HG02840 (cell line): ENCODE results near the gene CNTNAP2.

Experiments
- ATAC-seq: cut with Tn5 transposase; IDR thresholded peaks from one replicate; pipeline ENCODE4 v1.9.1; 2021; ENCODE audit warnings: mild to moderate bottlenecking, moderate library complexity, moderate number of reproducible peaks; ENCODE audit not compliant: unreplicated experiment, low FRiP score

Gene CNTNAP2

GRCh38 chr7:148368562-148368961 is 2252.0 kb downstream of the CNTNAP2 start:
- ATAC-seq = no peak

GRCh38 chr7:148371280-148371937 is 2254.8 kb downstream of the CNTNAP2 start:
- ATAC-seq = no peak

- ATAC-seq = no peak
Observed at GRCh38 chr7:148374396-148375259, 2258.0 kb downstream of the CNTNAP2 start.

DNA sequence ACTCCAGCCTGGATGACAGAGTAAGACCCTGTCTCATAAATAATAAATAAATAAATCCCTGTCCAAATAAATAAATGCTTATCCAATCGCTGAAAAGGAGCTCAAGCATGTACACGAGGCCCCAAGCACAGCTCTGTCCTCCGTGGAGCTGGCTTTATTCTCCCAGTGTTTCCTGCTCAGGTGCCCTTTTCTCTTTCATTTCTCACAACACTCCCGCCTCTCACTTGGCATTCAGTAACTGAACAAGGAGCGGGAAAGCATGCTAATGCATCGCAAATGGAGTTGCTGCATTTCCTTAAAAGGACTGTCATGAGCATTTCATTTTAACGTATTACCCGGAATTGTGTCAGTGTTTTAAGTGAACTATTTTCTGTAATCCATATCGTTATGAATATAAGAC is 2263.1 kb downstream of the CNTNAP2 start:
- ATAC-seq = no peak

- ATAC-seq = no peak
Observed at GRCh38 chr7:148380596-148381419, 2264.2 kb downstream of the CNTNAP2 start.

DNA sequence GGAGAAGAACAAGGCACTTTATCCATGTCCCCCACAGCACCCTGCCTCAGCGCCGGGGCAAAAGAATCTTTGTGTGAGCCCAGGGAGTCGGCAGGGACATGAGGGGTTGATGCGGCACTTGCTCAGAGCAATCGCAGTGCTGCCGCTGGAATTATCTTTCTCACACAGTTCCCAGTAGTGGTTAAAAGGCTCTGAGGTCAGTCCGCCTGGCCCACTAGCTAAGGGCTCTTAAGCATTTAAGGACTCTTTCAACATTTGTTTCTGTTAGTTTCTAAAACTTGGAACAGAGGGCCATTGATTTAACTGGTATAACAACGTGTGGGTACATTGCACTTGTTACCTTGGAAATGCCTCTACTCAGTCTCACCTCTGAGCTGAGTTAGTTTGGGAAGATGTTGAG is 2266.0 kb downstream of the CNTNAP2 start:
- ATAC-seq = no peak

- ATAC-seq = no peak
Observed at GRCh38 chr7:148383651-148384050, 2267.1 kb downstream of the CNTNAP2 start.

GRCh38 chr7:148385009-148385682 is 2268.5 kb downstream of the CNTNAP2 start:
- no peak for ATAC-seq

DNA sequence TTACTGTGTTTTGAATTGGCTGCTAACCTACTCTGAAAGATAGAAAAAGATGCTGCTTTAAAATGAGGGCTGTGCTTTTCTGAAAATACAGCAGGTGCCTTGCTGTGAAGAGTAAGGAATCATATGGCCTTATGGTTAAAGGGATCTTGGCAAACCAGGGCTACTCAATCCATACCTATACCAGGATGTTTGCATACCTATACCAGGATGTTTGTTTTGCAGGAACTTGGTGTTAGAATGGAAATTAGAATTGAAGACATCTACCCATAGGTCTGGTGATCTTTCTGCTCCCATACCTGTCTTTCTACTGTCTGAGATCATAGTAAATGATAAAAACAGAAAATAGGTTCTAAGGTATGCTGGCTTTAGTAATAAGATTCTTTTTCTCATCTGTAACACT is 2273.8 kb downstream of the CNTNAP2 start:
- no peak for ATAC-seq

DNA sequence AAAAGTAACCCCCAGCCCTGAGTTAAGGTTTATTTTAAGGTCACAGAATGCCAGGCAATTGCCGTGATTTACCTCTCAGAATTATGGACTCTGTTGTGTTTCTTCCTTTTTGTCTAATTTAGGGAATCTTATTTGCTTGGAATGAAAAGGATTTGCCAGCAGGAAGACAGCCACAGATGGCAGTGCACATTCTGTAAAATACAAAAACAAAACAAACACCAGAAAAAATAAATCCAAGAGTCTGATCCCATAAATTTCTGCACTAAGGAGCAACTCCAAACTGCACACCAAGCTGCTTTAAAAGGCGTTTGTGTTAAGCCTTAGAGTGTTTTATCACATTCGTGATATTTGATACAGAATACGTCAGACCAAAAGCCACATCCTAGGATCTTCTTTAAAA is 2275.0 kb downstream of the CNTNAP2 start:
- ATAC-seq = no peak

- no peak for ATAC-seq
Observed at GRCh38 chr7:148394582-148394981, 2278.0 kb downstream of the CNTNAP2 start.

DNA sequence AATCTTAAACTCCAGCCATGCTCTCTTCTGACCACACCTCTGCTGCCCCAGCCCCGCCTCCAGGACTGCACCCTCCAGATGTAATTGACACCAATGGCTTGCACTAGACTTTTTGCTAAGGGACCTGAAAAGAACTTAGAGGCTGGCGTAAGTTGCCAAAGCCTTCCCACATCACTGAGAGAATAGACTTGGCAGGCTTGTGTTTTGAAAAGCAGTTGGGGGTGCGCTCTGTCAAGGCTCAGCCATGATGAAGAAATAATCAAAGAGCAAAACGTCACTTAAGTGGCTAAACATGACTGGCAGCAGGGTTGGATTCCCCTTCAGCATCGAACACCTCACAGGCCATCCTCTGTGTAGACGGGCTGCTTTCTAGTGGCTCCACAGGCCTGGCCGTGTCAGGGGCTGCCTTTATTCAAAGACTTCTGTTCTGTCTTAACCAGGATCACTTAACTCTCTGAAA is 2278.8 kb downstream of the CNTNAP2 start:
- no peak for ATAC-seq

DNA sequence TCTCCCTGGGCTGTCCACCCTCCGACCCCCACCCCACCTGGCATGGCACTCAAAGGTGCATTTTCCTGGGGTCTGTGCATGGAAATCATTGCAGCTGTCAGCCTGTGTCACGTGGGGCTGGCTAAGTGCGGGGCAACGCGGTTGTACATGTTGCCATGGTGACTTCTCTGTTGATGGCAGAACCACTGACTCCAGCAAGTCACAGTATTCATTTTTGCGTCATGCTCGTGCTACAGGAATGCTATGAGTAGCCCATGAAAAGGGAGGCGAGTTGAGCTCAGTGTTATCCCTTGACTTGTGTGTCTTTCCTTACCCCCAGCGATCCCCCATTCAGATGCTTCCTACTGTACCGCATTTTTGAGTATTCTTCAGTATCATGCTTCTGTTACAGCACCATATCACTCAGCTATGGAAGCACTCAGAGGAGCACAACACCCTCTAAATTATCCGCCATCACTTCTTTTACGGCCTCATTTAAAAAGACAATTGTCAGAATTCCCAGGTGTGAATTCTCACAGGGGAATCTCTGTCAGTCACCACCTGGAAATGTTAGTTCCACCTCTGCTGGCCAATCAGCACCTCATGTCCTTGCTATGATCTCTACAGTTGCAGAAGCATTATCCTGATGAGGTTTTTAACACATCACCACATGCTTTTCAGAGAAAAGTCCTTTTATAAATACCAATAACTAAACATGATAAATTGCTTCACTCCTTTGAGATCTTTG is 2279.6 kb downstream of the CNTNAP2 start:
- ATAC-seq = no peak

DNA sequence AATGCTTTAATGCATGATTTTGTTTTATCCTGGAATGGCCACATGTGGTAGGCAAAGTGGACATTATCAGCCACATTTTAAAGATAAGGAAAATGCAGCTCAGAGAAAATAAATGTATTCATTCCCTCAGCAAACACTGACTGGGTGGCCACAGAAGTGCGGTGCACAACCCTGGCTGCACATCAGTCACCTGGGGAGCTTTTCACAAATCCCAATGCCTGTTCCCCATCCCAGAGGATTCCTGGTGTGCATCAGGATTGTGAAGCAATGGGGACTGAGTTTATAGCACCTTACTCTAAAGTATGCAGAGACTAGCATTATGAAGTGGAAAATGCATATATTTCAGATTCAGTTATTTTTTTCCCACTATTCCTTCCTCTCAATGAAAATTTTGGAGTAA is 2280.5 kb downstream of the CNTNAP2 start:
- ATAC-seq = no peak

DNA sequence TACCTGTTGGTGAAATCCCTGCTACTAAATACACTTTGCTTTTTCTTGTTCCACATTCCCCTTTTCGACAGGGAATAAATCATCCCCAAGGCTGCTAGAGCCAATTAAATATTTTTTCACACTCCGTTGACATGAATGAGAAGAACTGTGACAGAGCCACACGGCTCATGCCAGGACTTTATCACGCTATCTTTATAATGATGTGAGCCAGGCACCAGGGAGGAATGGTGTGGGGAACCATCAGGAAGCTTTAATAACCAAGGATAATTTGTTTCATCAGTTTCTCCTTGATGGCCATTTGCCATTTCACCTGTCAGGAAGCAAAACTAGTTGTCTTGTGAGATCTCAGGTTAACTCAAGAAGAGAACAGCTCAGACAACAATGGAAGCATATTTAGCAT is 2280.9 kb downstream of the CNTNAP2 start:
- ATAC-seq = no peak

GRCh38 chr7:148397985-148398384 is 2281.4 kb downstream of the CNTNAP2 start:
- ATAC-seq = no peak

DNA sequence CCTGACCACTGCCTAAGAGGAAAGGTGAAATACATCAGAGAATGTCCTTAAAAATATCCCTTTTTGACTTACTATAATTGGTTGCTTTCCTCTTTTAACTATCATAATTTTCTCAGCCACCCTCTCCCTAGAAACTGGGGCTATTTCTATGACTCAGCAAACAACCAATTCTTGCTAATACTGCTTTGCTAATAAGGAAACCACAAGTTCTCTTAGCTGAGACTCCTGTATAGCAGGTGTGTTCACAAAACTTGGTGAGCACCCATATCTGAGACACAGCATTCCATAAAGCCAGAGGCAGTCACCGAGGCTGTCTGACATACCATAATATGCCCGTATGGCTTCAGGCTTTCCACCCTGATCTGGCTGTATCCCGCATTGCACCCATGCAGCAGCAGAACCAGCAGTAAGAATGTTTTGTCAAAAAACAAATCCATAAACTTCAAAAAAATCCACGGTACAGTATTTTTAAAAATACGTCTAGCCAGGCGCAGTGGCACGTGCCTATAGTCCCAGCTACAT is 2282.3 kb downstream of the CNTNAP2 start:
- ATAC-seq = no peak

DNA sequence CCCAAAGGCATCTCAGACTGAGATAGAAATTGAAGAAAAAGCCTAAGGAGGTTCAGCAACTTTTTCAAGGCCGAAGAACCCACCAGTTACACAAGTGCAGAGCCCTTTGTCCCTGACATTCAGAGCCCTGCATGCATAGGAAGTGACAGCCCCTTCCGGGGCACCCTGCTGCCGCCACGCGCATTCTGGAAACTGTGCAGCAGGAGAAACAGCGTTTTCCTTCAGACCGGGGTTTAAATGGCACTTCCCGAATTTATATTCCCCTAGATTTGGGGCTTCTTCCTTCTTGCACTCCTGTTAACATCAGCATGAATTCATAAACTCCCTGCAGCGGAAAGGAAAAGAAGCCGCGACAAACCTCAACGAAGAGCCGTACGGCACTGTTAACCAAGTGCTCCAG is 2283.5 kb downstream of the CNTNAP2 start:
- ATAC-seq = no peak

- ATAC-seq = no peak
Observed at GRCh38 chr7:148402159-148402558, 2285.6 kb downstream of the CNTNAP2 start.
